HG03378 (cell line): ENCODE results near the gene VPS13C.
"Not testable (repeated sequence)": the region's sequence is repeated elsewhere in the genome, so short reads cannot be mapped to it uniquely, and the experiment has no call there.

Source experiments
- ATAC-seq: cut with Tn5 transposase; IDR thresholded peaks from one replicate; pipeline ENCODE4 v1.9.1; 2021; ENCODE audit warnings: mild to moderate bottlenecking, moderate library complexity; ENCODE audit not compliant: unreplicated experiment

The VPS13C gene

GRCh38 chr15:62050115-62050514 lies 10.1 kb downstream of the VPS13C start:
- ATAC-seq: no peak

DNA sequence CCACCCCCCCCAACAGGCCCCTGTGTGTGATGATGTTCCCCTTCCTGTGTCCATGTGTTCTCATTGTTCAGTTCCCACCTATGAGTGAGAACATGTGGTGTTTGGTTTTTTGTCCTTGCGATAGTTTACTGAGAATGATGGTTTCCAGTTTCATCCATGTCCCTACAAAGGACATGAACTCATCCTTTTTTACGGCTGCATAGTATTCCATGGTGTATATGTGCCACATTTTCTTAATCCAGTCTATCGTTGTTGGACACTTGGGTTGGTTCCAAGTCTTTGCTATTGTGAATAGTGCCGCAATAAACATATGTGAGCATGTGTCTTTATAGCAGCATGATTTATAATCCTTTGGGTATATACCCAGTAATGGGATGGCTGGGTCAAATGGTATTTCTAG lies 12.0 kb downstream of the VPS13C start:
- ATAC-seq: not testable (repeated sequence)

GRCh38 chr15:62047282-62047827 lies 12.9 kb downstream of the VPS13C start:
- no peak for ATAC-seq

DNA sequence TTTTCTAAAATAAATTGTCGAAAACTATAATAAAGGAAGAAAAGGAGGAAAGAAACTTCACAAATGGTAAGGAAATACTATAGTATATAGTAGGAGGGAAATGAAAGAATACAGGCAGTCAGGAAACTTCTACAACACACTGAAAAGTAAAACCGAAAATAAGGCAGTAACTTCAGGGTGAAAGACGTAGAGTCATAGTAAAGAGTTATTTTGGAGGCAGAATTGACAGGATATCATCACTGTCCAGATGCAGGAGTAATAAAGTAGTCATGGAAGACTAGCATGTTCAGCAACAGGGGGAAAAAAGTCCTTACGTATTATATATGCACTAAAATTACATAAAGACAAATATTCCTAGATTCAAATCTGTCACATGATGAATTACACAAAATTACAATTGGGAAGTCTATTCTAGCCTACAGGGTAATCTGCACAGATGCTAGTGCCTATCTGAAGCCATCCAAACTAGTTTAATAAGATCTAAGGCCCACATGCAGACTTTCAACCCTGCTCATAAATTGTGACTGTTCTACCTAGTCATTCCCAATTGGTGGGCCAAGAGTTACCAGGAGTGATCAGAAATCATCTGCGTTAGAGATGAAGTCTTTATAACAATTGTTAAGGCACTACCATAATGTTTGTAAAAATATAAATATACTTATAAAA lies 14.0 kb downstream of the VPS13C start:
- ATAC-seq: peak; percentile 82

DNA sequence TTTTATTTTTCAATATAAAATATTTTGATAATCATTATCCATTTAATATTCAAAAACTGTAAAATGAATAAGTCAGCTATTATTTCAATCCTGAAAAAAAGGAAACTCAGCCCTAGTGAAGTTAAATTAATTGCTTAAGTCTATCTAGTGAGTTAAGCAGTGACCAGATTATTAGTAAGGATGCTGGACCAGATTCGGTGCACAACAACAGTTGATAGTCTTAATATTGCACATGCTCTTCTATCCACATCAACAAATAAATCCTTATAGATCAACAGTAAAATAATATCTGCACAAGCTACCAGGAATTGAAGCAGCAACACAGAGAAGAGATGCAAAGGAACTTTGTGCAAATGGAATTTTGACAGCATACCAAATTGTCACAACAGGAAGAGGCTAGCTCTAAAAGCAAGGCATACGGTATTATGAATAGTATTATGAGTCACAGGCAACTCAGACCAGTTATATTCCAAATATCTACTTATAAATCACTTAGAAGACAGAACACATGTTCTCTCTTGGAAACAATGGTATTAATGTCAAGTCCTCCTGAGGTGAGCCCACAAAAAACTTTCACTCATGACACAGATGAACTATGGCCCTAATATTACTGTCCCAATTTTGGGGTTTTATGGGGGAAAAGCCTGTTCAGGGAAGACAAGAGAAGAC lies 24.9 kb downstream of the VPS13C start:
- no peak for ATAC-seq

- ATAC-seq: no peak
These were observed 32.3 kb downstream of the VPS13C start for GRCh38 chr15:62027916-62028315.

- ATAC-seq: peak; percentile 27
These were observed 33.0 kb downstream of the VPS13C start for GRCh38 chr15:62027263-62027565.

DNA sequence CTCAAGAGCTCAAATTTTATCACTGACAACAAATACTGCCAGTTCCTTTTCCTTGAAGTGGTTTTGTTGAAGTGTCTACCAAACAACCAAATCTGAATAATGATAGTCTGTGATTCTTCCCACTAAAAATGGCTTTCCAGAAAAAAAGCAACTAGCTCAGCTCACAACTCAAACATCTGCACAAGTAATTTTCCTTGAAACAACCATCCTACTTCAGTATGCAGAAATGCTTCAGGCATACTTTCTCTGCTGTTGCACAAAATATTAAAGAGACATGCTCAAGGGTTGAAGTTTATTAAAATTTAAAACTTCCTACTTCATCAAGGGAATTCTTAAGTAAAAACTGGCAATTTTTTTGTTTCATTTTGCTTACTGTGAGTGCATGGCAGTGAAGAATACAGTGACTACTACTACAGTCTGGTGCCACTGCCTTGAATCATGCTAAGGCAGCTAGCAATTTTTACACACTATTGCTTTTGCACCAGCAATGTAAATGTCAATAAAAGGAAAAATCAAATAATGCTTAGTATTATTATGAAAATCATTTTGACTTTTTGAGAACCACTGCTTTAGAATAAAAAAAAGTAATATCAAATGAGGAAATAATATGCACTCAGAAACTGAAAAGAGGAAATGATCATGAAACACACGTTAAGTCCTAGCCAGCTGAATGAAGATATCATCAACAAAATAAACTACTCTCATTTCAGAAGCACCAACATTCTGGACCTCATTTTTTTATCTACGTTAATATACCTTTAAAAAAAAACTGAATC lies 33.6 kb downstream of the VPS13C start:
- ATAC-seq: peak; percentile 61

GRCh38 chr15:62021991-62022600 lies 38.2 kb downstream of the VPS13C start:
- ATAC-seq: no peak

DNA sequence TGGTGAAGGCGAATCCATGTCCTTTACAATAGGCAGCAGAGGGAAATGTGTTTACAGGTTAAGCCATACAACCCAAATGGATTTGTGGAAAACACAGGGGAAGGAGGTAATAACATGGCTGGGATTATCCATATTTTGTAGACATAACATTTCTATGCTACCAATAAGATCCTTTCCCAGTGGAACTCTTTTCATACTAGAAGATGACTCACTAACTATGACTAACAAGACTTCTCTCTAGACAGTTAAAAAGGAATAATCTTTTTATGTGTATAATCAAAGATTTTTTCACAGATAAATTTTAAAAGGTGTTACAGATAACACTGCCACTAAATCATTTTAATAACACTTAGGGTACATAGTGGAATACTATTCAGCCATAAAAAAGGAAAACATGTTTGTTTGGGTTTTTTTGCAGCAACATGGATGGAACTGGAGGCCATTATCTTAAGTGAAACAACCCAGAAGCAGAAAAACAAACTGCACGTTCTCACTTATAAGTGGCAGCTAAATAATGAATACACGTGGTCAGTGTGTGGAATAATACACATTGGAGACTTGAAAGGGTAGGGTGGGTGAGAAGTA lies 39.6 kb downstream of the VPS13C start:
- no peak for ATAC-seq

GRCh38 chr15:62005354-62005753 lies 54.9 kb downstream of the VPS13C start:
- not testable (repeated sequence) for ATAC-seq

DNA sequence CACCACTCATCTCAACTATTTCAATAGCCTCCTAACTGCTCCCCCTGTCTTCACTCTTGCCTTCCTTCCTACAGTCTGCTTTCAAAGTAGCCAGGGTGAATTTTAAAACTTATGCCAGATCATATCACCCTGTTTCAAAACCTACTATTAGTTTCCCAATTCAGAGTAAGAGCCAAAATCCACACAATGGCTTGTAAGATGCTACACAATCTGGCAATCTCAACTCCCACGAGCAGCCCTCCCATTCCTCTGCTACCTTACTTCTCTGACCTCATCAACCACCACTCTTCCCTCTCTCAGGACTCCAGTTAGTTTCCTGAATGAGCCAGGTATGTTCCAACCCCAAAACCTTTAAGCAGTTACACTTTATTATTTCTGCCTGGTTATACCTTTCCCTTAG lies 62.5 kb downstream of the VPS13C start:
- no peak for ATAC-seq

- no peak for ATAC-seq
These were observed 64.1 kb downstream of the VPS13C start for GRCh38 chr15:61996056-61996635.

DNA sequence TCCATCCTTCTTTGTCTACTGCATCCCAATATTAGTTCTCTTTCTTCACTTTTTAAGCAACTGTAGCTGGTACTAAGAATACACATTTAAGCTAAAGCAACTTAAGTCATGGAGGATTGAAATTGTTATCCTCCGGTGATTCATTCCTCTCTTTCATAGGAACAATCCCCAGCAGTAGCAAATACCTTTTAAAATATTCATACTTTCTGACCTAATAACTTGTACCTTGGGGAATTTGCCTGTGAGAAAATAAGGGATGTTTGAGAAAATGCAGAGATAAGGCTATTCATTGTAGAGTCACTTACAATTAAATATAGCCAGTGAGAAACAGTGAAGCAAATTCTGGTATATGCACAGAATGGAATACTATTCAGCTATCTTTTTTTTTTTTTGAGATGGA lies 66.0 kb downstream of the VPS13C start:
- ATAC-seq: no peak

DNA sequence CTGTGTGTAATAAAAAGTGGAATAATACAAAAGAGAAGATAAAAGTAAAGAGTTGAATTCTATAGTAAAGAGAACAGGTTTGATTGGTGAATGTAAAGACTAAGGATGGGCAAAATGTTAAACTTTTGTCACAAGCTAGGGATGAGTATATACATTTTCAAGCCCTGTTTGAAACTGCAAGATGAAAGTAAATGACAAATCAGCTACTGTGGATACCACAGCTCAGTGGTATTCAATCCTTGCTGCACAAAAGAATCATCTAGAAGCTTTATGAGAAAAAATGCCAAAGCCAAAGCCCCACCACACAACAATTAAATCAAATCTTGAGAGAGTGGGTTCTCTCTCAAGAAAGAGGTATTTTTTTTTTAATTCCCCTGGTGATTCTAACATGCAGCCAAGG lies 67.7 kb downstream of the VPS13C start:
- ATAC-seq: no peak

DNA sequence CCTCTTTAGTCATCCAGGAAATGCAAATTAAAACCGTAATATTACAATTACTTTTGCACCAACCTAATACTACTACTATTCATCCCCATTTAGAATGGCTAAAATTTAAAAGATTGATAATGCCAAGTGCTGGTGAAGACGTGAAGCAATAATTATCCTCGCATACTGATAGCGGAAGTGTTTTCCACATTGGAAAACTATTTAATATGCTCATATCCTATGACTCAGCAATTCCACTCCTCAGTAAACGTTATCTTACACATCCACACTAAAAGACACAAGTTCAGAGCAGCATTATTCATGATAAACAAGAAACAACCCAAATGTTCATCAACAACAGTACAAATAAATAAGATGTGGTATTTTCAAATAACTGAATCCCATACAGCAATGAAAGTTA lies 70.6 kb downstream of the VPS13C start:
- no peak for ATAC-seq

DNA sequence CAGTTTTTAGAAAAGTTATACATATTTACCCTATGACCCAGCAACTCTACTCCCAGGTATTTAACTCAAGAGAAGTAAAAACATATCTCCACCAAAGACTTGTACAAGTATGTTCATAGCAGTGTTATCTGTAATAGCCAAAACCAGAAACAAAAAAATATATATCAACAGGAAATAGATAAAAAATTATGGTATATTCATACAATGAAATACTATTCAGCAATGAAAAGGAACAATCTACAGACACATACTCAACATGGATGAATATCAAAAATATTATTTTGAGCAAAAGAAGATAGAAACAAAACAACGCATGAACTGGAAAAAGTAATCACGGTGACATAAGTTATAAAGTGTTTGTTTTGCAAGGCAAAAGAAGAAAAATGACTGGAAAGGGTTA lies 72.4 kb downstream of the VPS13C start:
- no peak for ATAC-seq

DNA sequence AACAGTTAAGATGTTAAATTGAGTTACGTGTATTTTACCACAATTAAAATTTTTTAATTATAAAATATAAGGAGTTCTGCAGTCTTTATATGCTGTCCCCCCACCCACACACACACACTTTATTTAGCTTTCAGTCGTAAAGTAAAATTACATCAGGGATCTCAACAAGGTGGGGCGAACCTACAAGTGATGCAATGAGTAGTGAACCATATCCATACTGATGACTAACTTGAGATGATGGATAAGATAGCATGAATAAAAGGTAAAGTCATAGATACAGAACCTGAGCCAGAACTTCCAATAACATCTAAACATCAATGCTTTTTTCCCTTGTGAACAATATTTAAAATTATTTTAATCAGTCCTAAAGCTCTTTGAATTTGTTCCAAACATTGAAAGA lies 77.2 kb downstream of the VPS13C start:
- ATAC-seq: no peak

DNA sequence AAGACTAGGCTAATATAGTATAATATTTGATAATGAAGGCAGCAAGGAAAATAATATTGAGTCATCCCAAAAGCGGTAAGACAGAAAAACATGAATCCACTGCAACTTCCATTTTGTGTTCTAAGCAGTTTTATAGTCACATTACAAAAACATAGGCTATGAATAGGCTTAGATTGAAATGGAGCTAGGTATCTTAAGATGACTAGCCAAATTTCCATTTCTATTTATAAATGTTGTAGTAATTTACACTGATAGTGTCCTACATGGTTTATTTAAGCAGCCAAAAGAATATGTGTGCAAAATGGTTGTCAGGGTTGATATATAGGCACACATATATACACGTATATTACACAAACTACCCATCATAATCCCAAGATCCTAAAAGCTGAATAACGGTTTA lies 82.0 kb downstream of the VPS13C start:
- ATAC-seq: no peak

GRCh38 chr15:61974759-61975158 lies 85.5 kb downstream of the VPS13C start:
- ATAC-seq: no peak

DNA sequence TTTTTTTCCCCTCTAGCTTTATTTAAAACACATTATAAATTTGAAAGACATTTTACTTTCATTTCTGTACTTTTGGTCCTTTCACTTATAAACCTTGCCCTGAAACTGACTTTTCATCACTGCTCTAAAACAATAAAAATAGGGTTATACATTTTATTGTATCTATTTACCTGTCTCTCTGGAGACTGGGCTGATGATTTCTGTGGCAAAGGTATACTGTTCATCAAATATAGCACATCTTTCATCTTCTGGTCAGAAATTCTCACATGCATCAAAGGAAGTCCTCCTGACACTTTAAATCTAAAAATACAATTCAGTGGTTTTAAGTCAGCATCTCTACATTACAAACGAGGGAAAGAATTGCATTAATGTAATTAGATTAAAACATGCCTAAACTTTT lies 86.1 kb downstream of the VPS13C start:
- no peak for ATAC-seq
